HFFc6 (cell line): ENCODE results near the gene PIAS2. TPM values are rescaled to one million over a fixed set of nuclear protein-coding genes. Genes with fewer than 3 reads are reported as not detected.
"Not testable (repeated sequence)": the region's sequence is repeated elsewhere in the genome, so short reads cannot be mapped to it uniquely, and the experiment has no call there.

Source experiments
- DNase-seq: peaks from one replicate; pipeline ENCODE4 v3.0.0-alpha.2; 2018
- H3K27ac Mint-ChIP-seq: 2 replicates; pipeline ENCODE4 v1.8.0; 2020; ENCODE audit warnings: mild to moderate bottlenecking, mixed read lengths
- H3K27me3 Mint-ChIP-seq: 2 replicates; pipeline ENCODE4 v1.8.0; 2021; ENCODE audit warnings: mild to moderate bottlenecking, moderate library complexity, mixed read lengths; ENCODE audit not compliant: insufficient read depth
- H3K36me3 Mint-ChIP-seq: 2 replicates; pipeline ENCODE4 v1.8.0; 2021; ENCODE audit warnings: low read depth, mixed read lengths
- H3K4me1 Mint-ChIP-seq: 2 replicates; pipeline ENCODE4 v1.8.0; 2020; ENCODE audit warnings: low read depth, mixed read lengths
- H3K4me3 Mint-ChIP-seq: 2 replicates; pipeline ENCODE4 v1.8.0; 2020; ENCODE audit warnings: mild to moderate bottlenecking, moderate library complexity, mixed read lengths
- H3K9me3 Mint-ChIP-seq: 2 replicates; pipeline ENCODE4 v1.8.0; 2020; ENCODE audit warnings: mild to moderate bottlenecking, mixed read lengths
- CTCF ChIP-seq: fragments of 200-600 bp; sonication (generic); IDR thresholded peaks from 2 replicates; pipeline ENCODE4 v1.5.0; 2021; ENCODE audit warnings: antibody characterized with exemption, mild to moderate bottlenecking
- long read RNA-seq: library from polyadenylated mRNA; unstranded; transcript quantifications from one replicate; pipeline ENCODE4 v2.0.0, GENCODE V29; 2019
- total RNA-seq, 6 experiments: library from RNA; stranded (reverse); fragmentation: NEBNext Ultra II Directional; extraction: Animal tissue kit (Norgen Biotek cat#: 25700); gene quantifications; 2 replicates in 1 of 6; 3 replicates in 5 of 6; pipeline ENCODE4 v1.2.3, GENCODE V29; 2021

The PIAS2 gene
- total RNA-seq: 10 to 100 TPM; 23.2 to 26.2 (median 23.9) TPM
- long read RNA-seq, full-length matches to known transcripts: 10 of 25 reads
- long read RNA-seq, partial matches to known transcripts: 1 of 25 reads
- long read RNA-seq, other reads (novel, unspliced or antisense): 14 of 25 reads

- no peaks in the 10 kb centered on the region for H3K36me3 Mint-ChIP-seq
- H3K27ac Mint-ChIP-seq: peak within 1 kb of the TSS; percentile 67
- DNase-seq: peak; percentile 36
- H3K27me3 Mint-ChIP-seq: peaks cover 2% of the 10 kb centered on the region; the same call in 1 of the 2 replicates
- H3K9me3 Mint-ChIP-seq: no peaks in the 10 kb centered on the region
- no peak; the same call in 1 of the 2 replicates for TF ChIP-seq CTCF
- H3K4me1 Mint-ChIP-seq: peaks cover 36% of the 10 kb centered on the region
- H3K4me3 Mint-ChIP-seq: peak within 1 kb of the TSS; percentile 94
Observed at GRCh38 chr18:46917108-46917802, at the start of gene PIAS2, which contains the start of gene KATNAL2. Gene PIAS2, minus strand, starts transcription at chr18:46917507. Its CDS starts 162 bp downstream, at chr18:46917345. Gene KATNAL2, plus strand, starts transcription at chr18:46917602. Its CDS starts 29,271 bp downstream, at chr18:46946873.

- not testable (repeated sequence) for H3K27ac Mint-ChIP-seq, H3K27me3 Mint-ChIP-seq, DNase-seq, H3K4me3 Mint-ChIP-seq, H3K4me1 Mint-ChIP-seq, H3K9me3 Mint-ChIP-seq, H3K36me3 Mint-ChIP-seq
Observed at GRCh38 chr18:46966266-46966665, 49.0 kb upstream of the PIAS2 start.

- H3K9me3 Mint-ChIP-seq, H3K36me3 Mint-ChIP-seq, H3K4me1 Mint-ChIP-seq, DNase-seq, H3K27ac Mint-ChIP-seq, H3K4me3 Mint-ChIP-seq, H3K27me3 Mint-ChIP-seq: not testable (repeated sequence)
Observed at GRCh38 chr18:46964579-46965293, 47.4 kb upstream of the PIAS2 start.

DNA sequence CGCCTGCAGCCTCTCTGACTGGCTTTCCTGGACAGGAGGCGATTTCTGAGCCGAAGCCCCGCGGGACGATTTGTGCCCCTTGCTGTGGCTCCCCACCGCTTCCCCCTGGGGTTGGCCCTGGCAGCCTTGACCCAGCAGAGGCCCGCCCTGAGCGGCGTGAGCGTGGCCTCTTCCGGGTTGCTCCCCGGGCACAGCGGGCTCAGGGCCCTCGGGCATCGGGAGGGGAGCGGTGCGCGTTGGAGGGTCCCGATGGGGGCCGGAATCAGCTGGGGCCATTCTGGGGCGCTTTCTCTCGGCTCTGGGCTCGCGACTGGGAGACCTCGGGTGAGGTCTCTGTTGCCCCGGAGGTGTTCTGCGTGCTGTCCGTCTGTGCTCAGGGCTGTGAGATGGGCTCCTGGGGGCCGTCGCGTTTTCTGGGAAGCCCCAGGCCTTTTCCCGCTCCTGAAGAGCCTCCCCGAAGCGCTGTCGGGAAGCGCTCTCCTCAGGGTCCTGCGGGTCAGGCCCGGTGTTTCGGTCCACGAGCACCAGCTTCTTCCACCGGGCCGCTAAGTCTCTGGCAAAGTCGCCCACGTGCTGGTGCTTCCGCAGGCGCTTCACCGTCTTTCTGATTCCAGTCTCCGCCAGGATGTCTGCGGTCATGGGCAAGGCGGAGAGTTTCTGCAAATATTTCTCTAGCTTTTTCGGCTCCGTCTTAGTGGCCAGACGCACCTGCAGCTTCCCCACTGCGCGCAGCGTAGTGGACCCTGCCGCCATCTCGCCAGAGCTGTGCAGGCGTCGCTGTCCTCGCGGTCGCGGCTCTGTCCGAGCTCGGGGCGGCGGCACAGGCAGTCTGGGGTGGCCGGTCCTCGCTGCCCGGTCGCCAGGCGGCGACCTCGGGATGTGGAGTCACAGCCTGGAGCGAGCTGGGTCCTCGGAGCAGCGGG, 46.6 kb upstream of the PIAS2 start:
- not testable (repeated sequence) for H3K4me1 Mint-ChIP-seq, H3K27me3 Mint-ChIP-seq

GRCh38 chr18:46958209-46958608, 40.9 kb upstream of the PIAS2 start:
- peaks cover 1% of the 10 kb centered on the region; the same call in 1 of the 2 replicates for H3K27me3 Mint-ChIP-seq
- H3K4me1 Mint-ChIP-seq: peaks cover 2% of the 10 kb centered on the region; the same call in 1 of the 2 replicates
- H3K4me3 Mint-ChIP-seq: no peak overlapping the region
- H3K36me3 Mint-ChIP-seq: no peaks in the 10 kb centered on the region
- H3K9me3 Mint-ChIP-seq: peaks cover 7% of the 10 kb centered on the region
- no peak overlapping the region for H3K27ac Mint-ChIP-seq
- DNase-seq: no peak
- TF ChIP-seq CTCF: no peak

More for the DNA sequence above, 46.6 kb upstream of the PIAS2 start:
- DNase-seq, H3K36me3 Mint-ChIP-seq, H3K9me3 Mint-ChIP-seq, H3K27ac Mint-ChIP-seq, H3K4me3 Mint-ChIP-seq: not testable (repeated sequence)

DNA sequence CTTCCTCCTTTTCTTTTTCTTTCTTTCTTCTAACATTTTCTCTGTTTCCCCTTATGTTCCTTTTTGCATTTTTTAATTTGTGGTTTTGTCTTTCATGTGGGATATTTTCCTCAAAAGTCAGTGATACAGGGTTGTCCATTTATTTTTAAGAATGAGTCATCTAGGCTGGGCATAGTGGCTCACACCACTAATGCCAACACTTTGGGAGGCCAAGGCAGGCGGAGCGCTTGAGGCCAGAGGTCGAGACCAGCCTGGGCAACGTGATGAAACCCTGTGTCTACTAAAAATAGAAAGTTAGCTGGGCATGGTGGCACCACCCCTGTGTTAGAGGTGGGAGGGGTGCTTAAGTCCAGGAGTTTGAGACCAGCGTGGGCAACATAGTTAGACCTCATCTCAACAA, 35.9 kb upstream of the PIAS2 start:
- Mint-ChIP-seq H3K4me1 (peaks cover 6% of the 10 kb centered on the region; the same call in 1 of the 2 replicates), H3K36me3 (no peaks in the 10 kb centered on the region), H3K9me3 (no peaks in the 10 kb centered on the region), H3K27ac (no peak overlapping the region), H3K4me3 (no peak overlapping the region), H3K27me3 (peaks cover 7% of the 10 kb centered on the region)
- no peak for TF ChIP-seq CTCF
- DNase-seq: no peak
